ENCODE measurements around the gene CAPZB.
A peak's percentile ranks its signal among the peaks of the same experiment; 100 is the strongest.

CAPZB gene

DNA sequence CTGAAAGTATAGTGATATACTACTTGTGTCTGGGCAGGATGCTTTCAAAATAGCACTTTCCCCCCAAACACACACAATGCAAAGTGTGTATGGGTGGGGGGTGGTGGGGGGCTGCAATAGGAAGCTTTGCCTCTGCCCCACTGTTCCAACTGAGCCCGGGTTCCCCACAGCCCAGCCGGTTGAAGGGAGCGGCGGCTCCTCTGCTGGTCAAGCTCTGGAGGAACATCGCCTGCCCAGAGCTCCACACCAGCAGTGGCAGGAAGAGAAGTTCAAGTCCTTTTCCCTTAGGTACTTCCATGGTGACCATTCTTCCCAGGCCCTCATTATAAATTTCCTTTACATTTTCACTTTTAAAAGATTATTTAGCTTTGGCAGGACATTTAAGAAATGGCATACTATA, 74.9 kb downstream of the CAPZB start:
- TF ChIP-seq, protein P1, sequence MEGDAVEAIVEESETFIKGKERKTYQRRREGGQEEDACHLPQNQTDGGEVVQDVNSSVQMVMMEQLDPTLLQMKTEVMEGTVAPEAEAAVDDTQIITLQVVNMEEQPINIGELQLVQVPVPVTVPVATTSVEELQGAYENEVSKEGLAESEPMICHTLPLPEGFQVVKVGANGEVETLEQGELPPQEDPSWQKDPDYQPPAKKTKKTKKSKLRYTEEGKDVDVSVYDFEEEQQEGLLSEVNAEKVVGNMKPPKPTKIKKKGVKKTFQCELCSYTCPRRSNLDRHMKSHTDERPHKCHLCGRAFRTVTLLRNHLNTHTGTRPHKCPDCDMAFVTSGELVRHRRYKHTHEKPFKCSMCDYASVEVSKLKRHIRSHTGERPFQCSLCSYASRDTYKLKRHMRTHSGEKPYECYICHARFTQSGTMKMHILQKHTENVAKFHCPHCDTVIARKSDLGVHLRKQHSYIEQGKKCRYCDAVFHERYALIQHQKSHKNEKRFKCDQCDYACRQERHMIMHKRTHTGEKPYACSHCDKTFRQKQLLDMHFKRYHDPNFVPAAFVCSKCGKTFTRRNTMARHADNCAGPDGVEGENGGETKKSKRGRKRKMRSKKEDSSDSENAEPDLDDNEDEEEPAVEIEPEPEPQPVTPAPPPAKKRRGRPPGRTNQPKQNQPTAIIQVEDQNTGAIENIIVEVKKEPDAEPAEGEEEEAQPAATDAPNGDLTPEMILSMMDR (IDR thresholded peaks at IDR 0.05; ENCODE audit: low read depth, low read length): no peak
- DNase-seq (ENCODE audit: low read depth in 2 of 2): no peak

GRCh38 chr1:19409477-19410341, 75.6 kb downstream of the CAPZB start:
- no peak overlapping the region for H3K4me3 ChIP-seq (replicated peaks in 1 of 2; ENCODE audit: low read depth in 2 of 2, low read length in 2 of 2)
- DNase-seq (ENCODE audit: low read depth in 2 of 2): no peak
- TF ChIP-seq, protein P1 (IDR thresholded peaks at IDR 0.05; ENCODE audit: low read depth, low read length): no peak

More for the DNA sequence above, 74.9 kb downstream of the CAPZB start:
- no peak overlapping the region for H3K4me3 ChIP-seq (replicated peaks in 1 of 2; ENCODE audit: low read depth in 2 of 2, low read length in 2 of 2)

DNA sequence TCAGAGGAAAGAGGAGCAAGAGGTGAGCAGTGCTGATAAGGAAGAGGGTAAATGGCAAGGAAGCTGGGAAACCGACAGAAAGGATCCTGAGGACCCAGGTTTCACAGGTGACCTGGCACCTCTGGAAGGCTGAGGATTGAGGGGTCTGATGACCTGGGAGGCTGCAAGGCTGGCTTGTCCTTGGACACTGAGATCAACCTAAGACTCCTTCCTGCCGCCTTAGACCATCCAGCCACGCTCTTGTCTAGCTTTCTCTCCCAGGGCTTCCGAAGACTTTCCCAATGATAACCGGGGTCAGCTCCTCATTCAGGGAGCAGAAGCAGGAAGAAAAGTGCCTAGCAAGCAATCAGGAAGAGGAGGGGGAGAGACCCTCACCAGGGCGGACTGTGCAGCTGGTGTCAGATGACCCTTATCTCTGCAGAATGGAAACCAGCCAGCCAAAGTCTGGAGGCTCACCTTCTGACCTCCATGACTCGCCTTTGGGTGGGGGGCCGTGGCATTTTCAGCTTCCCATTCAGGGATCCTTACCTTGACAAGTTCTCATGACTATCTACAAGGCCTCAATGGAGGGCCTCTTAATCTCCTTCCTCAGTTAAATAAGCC, 77.7 kb downstream of the CAPZB start:
- no peak for DNase-seq (ENCODE audit: low read depth in 2 of 2)

GRCh38 chr1:19406680-19407079, 78.7 kb downstream of the CAPZB start:
- TF ChIP-seq, protein P1 (IDR thresholded peaks at IDR 0.05; ENCODE audit: low read depth, low read length): no peak
- no peak for DNase-seq (ENCODE audit: low read depth in 2 of 2)
- no peak overlapping the region for H3K4me3 ChIP-seq (replicated peaks in 1 of 2; ENCODE audit: low read depth in 2 of 2, low read length in 2 of 2)

More for the DNA sequence above, 77.7 kb downstream of the CAPZB start:
- H3K4me3 ChIP-seq (replicated peaks in 1 of 2; ENCODE audit: low read depth in 2 of 2, low read length in 2 of 2): no peak overlapping the region
- TF ChIP-seq, protein P1 (IDR thresholded peaks at IDR 0.05; ENCODE audit: low read depth, low read length): no peak

DNA sequence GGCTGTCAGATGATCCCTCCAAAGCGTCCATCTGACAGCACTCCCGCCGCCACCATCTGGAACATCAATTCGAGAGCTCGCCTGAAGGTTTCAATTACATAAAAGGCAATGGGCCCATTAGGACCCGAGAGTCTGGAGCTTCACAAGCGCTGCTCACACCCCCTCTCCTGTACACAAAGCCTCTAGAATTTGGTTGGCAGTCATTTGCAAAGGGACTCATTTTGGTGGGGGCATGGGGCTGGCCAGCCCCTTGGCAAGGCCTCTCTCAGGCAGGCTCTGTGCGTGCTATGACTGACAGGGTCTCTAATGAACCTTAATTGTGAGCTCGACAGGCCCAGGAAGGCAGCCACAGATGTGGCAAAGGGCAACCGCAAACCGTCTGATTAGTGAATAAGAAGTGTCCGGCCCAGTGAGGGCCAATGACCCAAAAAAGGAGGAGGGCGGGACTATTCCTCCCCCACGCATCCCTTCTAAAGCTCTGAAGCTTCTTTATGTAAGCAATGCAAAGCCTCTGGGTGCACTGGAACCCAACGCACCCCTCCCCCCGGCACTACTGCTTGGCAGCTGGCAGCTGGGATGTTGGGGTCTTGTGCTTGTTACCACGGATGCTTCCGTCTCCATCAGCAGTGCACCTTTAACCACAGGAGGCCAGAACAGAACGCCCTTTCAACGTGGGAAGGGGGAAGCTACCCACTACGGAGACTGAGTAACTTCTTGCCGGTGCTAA, 79.4 kb downstream of the CAPZB start:
- no peak for DNase-seq (ENCODE audit: low read depth in 2 of 2)

GRCh38 chr1:19405195-19405760, 80.1 kb downstream of the CAPZB start:
- no peak overlapping the region for H3K4me3 ChIP-seq (replicated peaks in 1 of 2; ENCODE audit: low read depth in 2 of 2, low read length in 2 of 2)
- TF ChIP-seq, protein P1 (IDR thresholded peaks at IDR 0.05; ENCODE audit: low read depth, low read length): peak; percentile 31
- DNase-seq (ENCODE audit: low read depth in 2 of 2): no peak

More for the DNA sequence above, 79.4 kb downstream of the CAPZB start:
- no peak overlapping the region for H3K4me3 ChIP-seq (replicated peaks in 1 of 2; ENCODE audit: low read depth in 2 of 2, low read length in 2 of 2)
- TF ChIP-seq, protein P1 (IDR thresholded peaks at IDR 0.05; ENCODE audit: low read depth, low read length): no peak

Measured in cardiac fibroblast (primary cell).